ENCODE measurements around the gene PDE3B. TPM values are rescaled to one million over a fixed set of nuclear protein-coding genes. Genes with fewer than 3 reads are reported as not detected.
A peak's percentile ranks its signal among the peaks of the same experiment; 100 is the strongest.
"Not testable (repeated sequence)": the region's sequence is repeated elsewhere in the genome, so short reads cannot be mapped to it uniquely, and the experiment has no call there.

The PDE3B gene
- total RNA-seq, 1 experiment from 2014 or later = 26.0 TPM

DNA sequence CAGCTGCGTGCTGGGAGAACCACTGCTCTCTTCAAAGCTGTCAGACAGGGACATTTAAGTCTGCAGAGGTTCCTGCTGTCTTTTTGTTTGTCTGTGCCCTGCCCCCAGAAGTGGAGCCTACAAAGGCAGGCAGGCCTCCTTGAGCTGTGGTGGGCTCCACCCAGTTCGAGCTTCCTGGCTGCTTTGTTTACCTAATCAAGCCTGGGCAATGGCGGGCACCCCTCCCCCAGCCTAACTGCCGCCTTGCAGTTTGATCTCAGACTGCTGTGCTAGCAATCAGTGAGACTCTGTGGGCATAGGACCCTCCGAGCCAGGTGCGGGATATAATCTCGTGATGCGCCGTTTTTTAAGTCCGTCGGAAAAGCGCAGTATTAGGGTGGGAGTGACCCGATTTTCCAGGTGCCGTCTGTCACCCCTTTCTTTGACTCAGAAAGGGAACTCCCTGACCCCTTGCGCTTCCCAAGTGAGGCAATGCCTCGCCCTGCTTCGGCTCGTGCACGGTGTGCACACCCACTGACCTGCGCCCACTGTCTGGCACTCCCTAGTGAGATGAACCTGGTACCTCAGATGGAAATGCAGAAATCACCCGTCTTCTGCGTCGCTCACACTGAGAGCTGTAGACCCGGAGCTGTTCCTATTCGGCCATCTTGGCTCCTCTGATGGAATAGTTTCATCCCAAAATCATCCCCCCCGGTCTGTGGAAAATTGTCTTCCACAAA, 9.9 kb upstream of the PDE3B start:
- not testable (repeated sequence) for H3K27ac ChIP-seq

DNA sequence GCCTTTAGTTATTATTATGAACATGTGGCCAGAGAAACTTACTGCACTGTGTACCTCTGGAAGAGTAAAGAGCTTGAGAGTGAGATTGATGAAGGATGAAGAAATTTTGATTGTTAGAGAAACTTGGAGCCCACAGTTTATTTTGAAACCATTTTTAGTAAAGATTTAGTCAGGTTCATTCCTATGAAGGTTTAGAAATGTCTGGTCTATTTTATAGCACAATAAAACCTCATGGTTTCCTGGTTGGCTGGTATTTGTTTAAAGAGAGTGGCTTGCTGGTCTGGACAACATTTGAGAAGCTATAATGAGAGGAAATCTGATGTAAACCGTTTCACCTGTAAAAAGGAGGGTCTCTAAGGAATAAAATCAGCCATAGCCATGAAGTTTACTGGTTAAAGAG, 8.8 kb upstream of the PDE3B start:
- H3K27me3 ChIP-seq = no peaks in the 10 kb centered on the region
- peaks cover 9% of the 10 kb centered on the region for H3K36me3 ChIP-seq
- no peak for DNase-seq
- no peaks in the 10 kb centered on the region for H3K4me1 ChIP-seq
- peaks cover 4% of the 10 kb centered on the region; the same call in 1 of the 2 replicates for H3K9me3 ChIP-seq (replicated peaks)
- H3K27ac ChIP-seq = no peak overlapping the region
- no peak overlapping the region for H3K4me3 ChIP-seq

More for the DNA sequence above, 9.9 kb upstream of the PDE3B start:
- not testable (repeated sequence) for H3K9me3 ChIP-seq (replicated peaks); DNase-seq; H3K4me1 ChIP-seq; H3K27me3 ChIP-seq; H3K36me3 ChIP-seq; H3K4me3 ChIP-seq

- no peaks in the 10 kb centered on the region for H3K4me1 ChIP-seq
- DNase-seq = no peak
- no peak overlapping the region for H3K4me3 ChIP-seq
- H3K36me3 ChIP-seq = peaks cover 9% of the 10 kb centered on the region
- H3K27me3 ChIP-seq = no peaks in the 10 kb centered on the region
- H3K27ac ChIP-seq = no peak overlapping the region
- peaks cover 4% of the 10 kb centered on the region; the same call in 1 of the 2 replicates for H3K9me3 ChIP-seq (replicated peaks)
Observed at GRCh38 chr11:14635546-14635945, 8.1 kb upstream of the PDE3B start.

- H3K36me3 ChIP-seq = peaks cover 9% of the 10 kb centered on the region
- no peaks in the 10 kb centered on the region for H3K27me3 ChIP-seq
- no peak overlapping the region for H3K4me3 ChIP-seq
- no peak overlapping the region for H3K27ac ChIP-seq
- no peak for DNase-seq
- H3K4me1 ChIP-seq = no peaks in the 10 kb centered on the region
- H3K9me3 ChIP-seq (replicated peaks) = peaks cover 4% of the 10 kb centered on the region; the same call in 1 of the 2 replicates
Observed at GRCh38 chr11:14636119-14636518, 7.5 kb upstream of the PDE3B start.

- peaks cover 9% of the 10 kb centered on the region for H3K36me3 ChIP-seq
- peaks cover 4% of the 10 kb centered on the region; the same call in 1 of the 2 replicates for H3K9me3 ChIP-seq (replicated peaks)
- peaks cover 6% of the 10 kb centered on the region for H3K4me1 ChIP-seq
- no peak for DNase-seq
- no peak overlapping the region for H3K27ac ChIP-seq
- H3K4me3 ChIP-seq = no peak overlapping the region
- no peaks in the 10 kb centered on the region for H3K27me3 ChIP-seq
Observed at GRCh38 chr11:14637868-14638409, 5.7 kb upstream of the PDE3B start.

- Histone ChIP-seq H3K36me3 (peaks cover 9% of the 10 kb centered on the region), H3K4me3 (no peak overlapping the region), H3K27me3 (no peaks in the 10 kb centered on the region), H3K4me1 (peaks cover 6% of the 10 kb centered on the region), H3K9me3 (replicated peaks) (peaks cover 4% of the 10 kb centered on the region; the same call in 1 of the 2 replicates), H3K27ac (no peak overlapping the region)
- DNase-seq = peak in 1 of 2 experiments; percentile 25
Observed at GRCh38 chr11:14638561-14638960, 5.0 kb upstream of the PDE3B start.

GRCh38 chr11:14641801-14642200, 1.8 kb upstream of the PDE3B start:
- Histone ChIP-seq H3K27me3 (no peaks in the 10 kb centered on the region), H3K4me3 (no peak overlapping the region), H3K9me3 (replicated peaks) (peaks cover 4% of the 10 kb centered on the region; the same call in 1 of the 2 replicates), H3K27ac (no peak overlapping the region), H3K4me1 (peaks cover 6% of the 10 kb centered on the region), H3K36me3 (peaks cover 7% of the 10 kb centered on the region; the same call in 1 of the 2 replicates)
- no peak for DNase-seq

DNA sequence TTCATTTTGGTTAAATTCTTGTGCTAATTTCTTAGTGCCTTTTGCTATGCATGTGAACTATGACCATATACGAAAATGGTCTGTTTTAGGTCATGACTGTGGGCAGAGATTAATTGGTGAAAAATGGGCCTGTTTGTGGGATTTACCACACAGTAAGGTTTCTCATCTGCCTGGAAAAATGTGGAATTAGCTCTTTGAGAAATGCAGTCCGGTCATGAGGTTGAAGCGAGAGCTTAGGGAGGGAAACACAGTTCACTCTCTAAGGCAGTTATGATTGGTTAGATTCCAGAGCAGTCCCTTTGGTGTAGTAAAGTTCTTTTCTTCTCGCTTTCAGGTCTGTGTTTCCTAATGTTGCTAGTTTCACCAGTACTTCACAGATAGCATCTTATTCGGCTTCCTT, 1.2 kb upstream of the PDE3B start:
- no peaks in the 10 kb centered on the region for H3K27me3 ChIP-seq
- peaks cover 6% of the 10 kb centered on the region for H3K4me1 ChIP-seq
- H3K4me3 ChIP-seq = peak overlapping the region; percentile 96
- no peaks in the 10 kb centered on the region; the same call in 1 of the 2 replicates for H3K9me3 ChIP-seq (replicated peaks)
- H3K27ac ChIP-seq = no peak overlapping the region
- no peak for DNase-seq
- H3K36me3 ChIP-seq = peaks cover 5% of the 10 kb centered on the region; the same call in 1 of the 2 replicates

DNA sequence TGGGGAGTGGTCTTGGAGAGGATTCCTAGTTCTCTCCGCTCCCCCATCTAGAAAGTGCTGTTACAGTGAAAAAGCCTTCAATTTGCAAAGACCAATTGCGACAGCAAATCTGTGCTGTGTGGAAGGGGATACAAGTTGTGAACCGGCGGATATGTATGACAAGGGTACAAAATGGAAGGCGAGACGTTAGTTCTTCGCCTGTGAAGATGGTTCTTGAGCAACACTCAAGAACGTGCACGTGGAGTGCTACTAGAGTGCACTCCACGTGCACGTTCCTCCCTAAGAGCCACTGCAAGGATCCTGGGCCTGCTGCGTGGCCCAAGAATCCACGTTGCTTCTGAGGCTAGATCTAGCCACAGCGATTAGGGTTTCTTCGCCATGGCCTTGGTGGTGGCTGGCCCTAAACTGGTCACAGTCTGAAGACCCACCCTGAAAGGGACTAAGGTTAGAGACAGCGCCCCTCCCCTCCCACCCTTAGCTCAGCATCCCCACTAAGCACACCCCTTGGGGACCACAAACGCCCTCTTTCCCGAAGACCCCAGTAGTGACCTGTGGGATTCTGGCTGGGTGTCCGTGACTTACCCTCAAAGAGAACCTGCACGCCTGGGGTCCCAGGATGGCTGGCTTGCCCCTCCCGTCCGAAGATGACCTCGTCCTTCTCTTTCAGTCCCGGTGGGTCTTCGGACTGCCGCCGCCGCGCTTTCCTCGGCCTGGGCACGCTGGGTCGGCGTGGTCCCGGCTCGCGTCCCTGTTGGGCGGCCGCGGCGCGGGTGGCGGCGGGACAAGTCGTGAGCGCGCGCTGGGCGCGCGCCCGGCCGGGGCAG, 519 bp upstream of the PDE3B start:
- peak in 1 of 2 experiments; percentile 42 for DNase-seq
- H3K4me3 ChIP-seq = peak overlapping the region; percentile 96
- peaks cover 6% of the 10 kb centered on the region for H3K4me1 ChIP-seq
- peaks cover 1% of the 10 kb centered on the region; the same call in 1 of the 2 replicates for H3K36me3 ChIP-seq
- H3K27me3 ChIP-seq = no peaks in the 10 kb centered on the region
- H3K27ac ChIP-seq = peak overlapping the region; percentile 83; the same call in 1 of the 2 replicates
- no peaks in the 10 kb centered on the region for H3K9me3 ChIP-seq (replicated peaks)

DNA sequence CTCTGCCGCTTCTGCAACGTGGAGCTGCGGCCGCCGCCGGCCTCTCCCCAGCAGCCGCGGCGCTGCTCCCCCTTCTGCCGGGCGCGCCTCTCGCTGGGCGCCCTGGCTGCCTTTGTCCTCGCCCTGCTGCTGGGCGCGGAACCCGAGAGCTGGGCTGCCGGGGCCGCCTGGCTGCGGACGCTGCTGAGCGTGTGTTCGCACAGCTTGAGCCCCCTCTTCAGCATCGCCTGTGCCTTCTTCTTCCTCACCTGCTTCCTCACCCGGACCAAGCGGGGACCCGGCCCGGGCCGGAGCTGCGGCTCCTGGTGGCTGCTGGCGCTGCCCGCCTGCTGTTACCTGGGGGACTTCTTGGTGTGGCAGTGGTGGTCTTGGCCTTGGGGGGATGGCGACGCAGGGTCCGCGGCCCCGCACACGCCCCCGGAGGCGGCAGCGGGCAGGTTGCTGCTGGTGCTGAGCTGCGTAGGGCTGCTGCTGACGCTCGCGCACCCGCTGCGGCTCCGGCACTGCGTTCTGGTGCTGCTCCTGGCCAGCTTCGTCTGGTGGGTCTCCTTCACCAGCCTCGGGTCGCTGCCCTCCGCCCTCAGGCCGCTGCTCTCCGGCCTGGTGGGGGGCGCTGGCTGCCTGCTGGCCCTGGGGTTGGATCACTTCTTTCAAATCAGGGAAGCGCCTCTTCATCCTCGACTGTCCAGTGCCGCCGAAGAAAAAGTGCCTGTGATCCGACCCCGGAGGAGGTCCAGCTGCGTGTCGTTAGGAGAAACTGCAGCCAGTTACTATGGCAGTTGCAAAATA, 816 bp downstream of the PDE3B start:
- Histone ChIP-seq H3K27ac (peak overlapping the region; percentile 83), H3K36me3 (no peaks in the 10 kb centered on the region), H3K27me3 (no peaks in the 10 kb centered on the region), H3K4me1 (peaks cover 6% of the 10 kb centered on the region), H3K9me3 (replicated peaks) (no peaks in the 10 kb centered on the region), H3K4me3 (peak overlapping the region; percentile 96)
- peak; percentile 58 to 66 for DNase-seq

DNA sequence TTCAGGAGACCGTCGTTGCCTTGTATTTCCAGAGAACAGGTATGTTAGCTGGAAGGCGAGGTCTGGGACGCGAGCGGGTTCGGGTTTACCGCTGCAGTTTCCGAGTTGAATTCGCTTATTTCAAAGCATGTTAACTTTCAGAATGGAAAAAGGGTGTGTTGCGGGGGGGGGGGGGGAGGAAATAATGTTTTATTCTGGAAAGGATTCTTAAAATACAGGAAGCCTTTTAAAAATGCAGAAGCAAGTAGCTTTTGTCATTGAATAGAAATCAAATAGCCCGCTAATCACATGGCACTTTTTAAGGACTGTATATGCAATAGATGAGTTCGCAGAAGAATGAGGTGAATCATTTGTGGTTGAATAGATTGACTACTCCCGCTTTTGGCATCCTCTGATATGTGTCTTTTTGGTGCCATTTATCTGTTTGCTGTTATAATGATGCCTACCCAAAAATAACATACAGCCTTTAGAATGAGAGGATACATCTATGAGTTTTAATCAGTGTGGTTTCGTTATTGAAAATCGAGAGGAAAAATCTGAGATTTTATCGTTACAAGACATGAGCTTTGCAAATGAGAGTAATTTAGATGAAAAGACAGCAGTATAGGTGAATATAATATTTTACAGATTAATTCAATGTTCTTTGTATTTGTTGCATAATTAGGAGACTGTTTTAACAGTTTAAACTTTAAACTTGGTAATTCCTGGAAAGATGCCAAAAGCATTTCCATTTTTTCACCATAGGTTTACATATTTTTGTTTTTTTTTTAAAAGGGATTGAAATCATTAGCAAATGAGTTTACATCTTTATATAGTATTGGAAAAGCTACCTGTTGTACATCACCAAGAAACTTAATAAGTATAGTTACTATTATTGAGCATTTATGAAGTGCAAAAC, 1.7 kb downstream of the PDE3B start:
- H3K4me1 ChIP-seq = peaks cover 6% of the 10 kb centered on the region
- H3K9me3 ChIP-seq (replicated peaks) = no peaks in the 10 kb centered on the region
- peak in 1 of 2 experiments; percentile 41 for DNase-seq
- H3K27me3 ChIP-seq = no peaks in the 10 kb centered on the region
- H3K4me3 ChIP-seq = peak overlapping the region; percentile 96
- no peak overlapping the region for H3K27ac ChIP-seq
- H3K36me3 ChIP-seq = no peaks in the 10 kb centered on the region

GRCh38 chr11:14645985-14646900, 2.6 kb downstream of the PDE3B start:
- H3K9me3 ChIP-seq (replicated peaks) = no peaks in the 10 kb centered on the region
- no peaks in the 10 kb centered on the region for H3K36me3 ChIP-seq
- H3K27ac ChIP-seq = no peak overlapping the region
- H3K4me3 ChIP-seq = peak overlapping the region; percentile 96
- H3K4me1 ChIP-seq = peaks cover 6% of the 10 kb centered on the region
- no peaks in the 10 kb centered on the region for H3K27me3 ChIP-seq
- DNase-seq = peak in 1 of 2 experiments; percentile 43
